Fibroblast of pulmonary artery (primary cell): ENCODE data around the gene CHN1.

ENCODE experiments used
- DNase-seq: peaks from one replicate; pipeline ENCODE4 v3.0.0-alpha.2; 2010; ENCODE audit warnings: low read depth
- H3K4me3 ChIP-seq: replicated peaks from 2 replicates; pipeline ENCODE4 v1.5.1; 2011; ENCODE audit warnings: low read depth, mild to moderate bottlenecking, control low read depth, low read length, moderate library complexity
- TF ChIP-seq, protein P1 (sequence below): IDR thresholded peaks from 2 replicates; pipeline ENCODE4 v1.5.1; 2011; ENCODE audit warnings: mild to moderate bottlenecking, control low read depth, low read length, inconsistent platforms; ENCODE audit errors: missing control alignments

CHN1 gene

DNA sequence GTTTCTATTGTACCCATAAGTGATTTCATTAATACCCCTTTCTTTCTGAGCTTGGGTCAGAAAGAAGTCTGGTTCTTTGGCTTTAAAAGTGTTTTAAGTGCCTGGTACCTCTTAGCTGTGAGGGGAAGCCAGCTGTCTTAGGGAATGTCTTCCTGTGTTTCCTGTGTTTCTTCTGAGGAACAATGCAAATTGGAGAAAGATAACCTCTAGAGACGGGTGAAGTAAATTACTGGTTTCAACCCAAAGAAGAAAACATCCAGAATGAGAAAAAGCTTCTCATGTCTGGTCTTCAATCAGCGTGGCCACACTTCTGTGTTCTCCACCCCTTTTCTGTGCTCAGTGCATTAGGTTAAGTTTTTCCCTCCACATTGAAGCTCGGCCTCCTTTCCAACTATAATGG, 10.2 kb upstream of the CHN1 start:
- no peak overlapping the region for H3K4me3 ChIP-seq
- peak; percentile 48 for DNase-seq
- TF ChIP-seq, protein P1, sequence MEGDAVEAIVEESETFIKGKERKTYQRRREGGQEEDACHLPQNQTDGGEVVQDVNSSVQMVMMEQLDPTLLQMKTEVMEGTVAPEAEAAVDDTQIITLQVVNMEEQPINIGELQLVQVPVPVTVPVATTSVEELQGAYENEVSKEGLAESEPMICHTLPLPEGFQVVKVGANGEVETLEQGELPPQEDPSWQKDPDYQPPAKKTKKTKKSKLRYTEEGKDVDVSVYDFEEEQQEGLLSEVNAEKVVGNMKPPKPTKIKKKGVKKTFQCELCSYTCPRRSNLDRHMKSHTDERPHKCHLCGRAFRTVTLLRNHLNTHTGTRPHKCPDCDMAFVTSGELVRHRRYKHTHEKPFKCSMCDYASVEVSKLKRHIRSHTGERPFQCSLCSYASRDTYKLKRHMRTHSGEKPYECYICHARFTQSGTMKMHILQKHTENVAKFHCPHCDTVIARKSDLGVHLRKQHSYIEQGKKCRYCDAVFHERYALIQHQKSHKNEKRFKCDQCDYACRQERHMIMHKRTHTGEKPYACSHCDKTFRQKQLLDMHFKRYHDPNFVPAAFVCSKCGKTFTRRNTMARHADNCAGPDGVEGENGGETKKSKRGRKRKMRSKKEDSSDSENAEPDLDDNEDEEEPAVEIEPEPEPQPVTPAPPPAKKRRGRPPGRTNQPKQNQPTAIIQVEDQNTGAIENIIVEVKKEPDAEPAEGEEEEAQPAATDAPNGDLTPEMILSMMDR, result no peak

DNA sequence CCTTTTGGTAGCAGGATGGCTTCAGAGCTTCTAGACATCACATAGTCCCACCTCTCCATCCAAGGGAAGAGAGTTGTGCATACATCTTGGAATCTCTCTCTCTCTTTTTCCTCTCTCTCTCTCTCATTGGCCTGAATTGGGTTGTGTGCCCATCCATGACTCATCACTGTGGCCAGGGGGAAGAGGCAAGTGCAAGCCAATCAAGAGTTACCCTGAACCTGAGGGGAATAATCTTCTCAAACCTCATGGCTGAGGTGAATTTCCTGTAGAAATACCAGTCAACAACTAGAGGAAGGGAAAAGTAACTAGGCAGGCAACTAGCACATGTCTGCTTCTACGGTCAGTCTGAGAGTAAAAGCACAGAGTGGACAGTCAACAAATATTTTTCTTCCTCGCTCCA, 7.3 kb upstream of the CHN1 start:
- no peak overlapping the region for H3K4me3 ChIP-seq
- no peak for DNase-seq
- TF ChIP-seq, protein P1, result no peak

DNA sequence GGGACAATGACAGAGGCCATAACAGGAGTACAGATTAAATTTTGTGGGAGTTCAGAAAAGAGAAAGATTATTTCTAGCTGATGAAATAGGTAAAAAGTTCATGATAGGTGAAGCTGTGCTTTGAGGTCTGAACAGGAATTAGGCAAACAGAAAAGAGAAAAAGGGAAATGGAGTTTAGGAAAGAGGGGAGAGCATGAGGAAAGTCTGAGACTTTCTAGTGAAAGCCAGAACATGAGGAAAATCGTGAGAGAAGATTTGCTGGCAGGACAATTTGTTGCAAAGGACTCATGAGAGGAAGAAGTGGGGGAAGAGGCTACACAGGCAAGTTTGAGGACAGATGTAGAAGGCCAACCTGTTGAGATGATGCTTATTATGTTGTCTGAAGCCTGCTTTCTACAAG, 6.3 kb upstream of the CHN1 start:
- TF ChIP-seq, protein P1, result no peak
- DNase-seq, result no peak
- no peak overlapping the region for H3K4me3 ChIP-seq

DNA sequence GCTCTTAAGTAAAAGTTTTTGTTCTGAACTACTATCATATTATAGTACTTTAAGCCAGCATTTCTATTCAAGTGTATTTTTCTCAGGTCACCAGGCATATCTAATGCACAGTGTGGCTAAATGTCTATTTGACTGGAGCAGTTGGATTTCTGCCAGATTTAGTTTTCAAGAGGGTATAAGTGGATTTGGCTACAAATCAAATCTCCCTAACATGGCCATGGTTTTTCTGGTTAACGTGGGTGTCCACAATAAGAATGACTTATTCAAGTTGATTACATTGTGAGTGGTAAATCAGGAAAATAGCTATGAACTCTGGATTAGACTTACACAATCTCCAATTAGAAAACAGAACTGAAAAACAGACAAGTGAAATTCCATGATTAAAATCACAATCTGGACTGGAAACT, 5.7 kb upstream of the CHN1 start:
- no peak overlapping the region for H3K4me3 ChIP-seq
- no peak for DNase-seq
- TF ChIP-seq, protein P1, result no peak

DNA sequence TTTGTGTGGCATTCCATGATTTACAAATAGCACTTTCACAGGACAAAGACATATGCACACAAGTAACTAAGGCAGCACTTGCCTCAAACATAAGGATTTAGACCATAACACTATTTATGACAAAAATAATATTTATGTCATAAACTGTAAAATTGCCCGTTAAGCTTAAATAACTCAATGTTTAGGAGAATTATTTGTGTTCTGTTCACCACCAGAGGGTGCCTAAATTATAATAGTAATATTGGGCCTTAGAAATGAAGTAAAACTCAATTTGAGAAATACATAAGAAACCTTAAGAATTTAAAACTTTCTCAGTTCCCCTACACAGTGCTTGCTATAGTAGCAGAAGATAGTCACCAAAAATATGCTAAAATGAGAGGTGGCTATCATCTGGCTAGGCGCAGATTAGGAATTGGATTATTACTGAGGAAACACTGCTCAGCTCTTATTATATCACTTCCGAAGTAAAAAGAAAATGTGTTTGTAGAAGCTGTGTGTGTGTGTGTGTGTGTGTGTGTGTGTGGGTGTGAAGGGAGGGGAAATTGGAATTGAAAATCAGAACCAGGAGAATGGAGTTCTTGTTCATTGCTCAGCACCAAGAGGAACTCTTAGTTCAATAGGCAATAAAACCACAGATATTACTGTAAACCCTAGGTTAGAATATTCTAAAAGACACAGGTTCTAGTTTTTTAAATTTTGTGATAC, 4.9 kb upstream of the CHN1 start:
- no peak for DNase-seq
- TF ChIP-seq, protein P1, result no peak
- H3K4me3 ChIP-seq, result no peak overlapping the region

DNA sequence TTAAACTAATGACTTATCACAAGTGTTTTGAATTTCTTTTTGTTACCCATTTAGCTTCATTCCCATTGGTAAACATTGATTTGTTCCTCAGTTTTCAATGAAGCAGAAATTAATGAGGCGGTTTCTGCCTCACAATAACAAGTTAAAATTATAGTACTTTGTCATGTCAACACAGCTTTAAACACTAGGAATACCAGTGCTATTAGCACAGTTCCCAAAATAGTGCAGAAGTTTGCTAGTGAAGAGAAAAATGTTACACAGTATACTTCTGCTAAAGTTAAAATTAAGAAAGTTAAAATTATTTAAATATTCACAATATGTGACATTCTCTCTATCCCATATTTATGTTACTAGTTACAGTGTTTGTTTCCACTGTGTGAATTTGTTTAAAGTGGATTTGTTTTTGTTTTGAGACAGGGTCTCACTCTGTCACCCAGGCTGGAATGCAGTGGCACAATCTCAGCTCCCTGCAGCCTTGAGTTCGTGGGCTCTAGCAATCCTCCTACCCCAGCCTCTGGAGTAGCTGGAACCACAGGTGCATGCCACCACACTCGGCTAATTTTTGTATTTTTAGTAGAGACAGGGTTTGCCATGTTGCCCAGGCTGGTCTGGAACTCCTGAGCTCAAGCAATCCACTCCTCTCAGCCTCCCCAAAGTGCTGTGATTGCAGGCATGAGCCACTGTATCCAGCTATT, 3.8 kb upstream of the CHN1 start:
- H3K4me3 ChIP-seq, result no peak overlapping the region
- DNase-seq, result no peak
- TF ChIP-seq, protein P1, result no peak
